Peyer's patch (tissue), 4 donors: Measurements from ENCODE around the gene RPL36AL.

ENCODE experiments used
- POLR2A ChIP-seq, 2 donors: fragments of 450-650 bp; IDR thresholded peaks; one replicate each; pipeline ENCODE4 v1.5.1; 2017; ENCODE audit warnings: antibody characterized with exemption in 2 of 2, mild to moderate bottlenecking in 2 of 2, moderate library complexity in 2 of 2
- TF ChIP-seq, protein P1 (sequence below), 6 experiments: fragments of 450-650 bp in 4 of 6; fragments of 200-600 bp in 2 of 6; sonication (generic) in 1 of 6; IDR thresholded peaks; one replicate each; pipeline ENCODE4 v1.5.1; 2017 to 2019; ENCODE audit warnings: antibody characterized with exemption in 6 of 6, mild to moderate bottlenecking in 3 of 6, moderate library complexity in 1 of 6

- TF ChIP-seq, protein P1, sequence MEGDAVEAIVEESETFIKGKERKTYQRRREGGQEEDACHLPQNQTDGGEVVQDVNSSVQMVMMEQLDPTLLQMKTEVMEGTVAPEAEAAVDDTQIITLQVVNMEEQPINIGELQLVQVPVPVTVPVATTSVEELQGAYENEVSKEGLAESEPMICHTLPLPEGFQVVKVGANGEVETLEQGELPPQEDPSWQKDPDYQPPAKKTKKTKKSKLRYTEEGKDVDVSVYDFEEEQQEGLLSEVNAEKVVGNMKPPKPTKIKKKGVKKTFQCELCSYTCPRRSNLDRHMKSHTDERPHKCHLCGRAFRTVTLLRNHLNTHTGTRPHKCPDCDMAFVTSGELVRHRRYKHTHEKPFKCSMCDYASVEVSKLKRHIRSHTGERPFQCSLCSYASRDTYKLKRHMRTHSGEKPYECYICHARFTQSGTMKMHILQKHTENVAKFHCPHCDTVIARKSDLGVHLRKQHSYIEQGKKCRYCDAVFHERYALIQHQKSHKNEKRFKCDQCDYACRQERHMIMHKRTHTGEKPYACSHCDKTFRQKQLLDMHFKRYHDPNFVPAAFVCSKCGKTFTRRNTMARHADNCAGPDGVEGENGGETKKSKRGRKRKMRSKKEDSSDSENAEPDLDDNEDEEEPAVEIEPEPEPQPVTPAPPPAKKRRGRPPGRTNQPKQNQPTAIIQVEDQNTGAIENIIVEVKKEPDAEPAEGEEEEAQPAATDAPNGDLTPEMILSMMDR (IDR thresholded peaks at IDR 0.05), result no peak
- TF ChIP-seq POLR2A (IDR thresholded peaks at IDR 0.05), result no peak
Observed at GRCh38 chr14:49612671-49613070, 7.8 kb downstream of the RPL36AL start.
